B cell (primary cell): ENCODE results near the gene BRIP1. TPM values are rescaled to one million over a fixed set of nuclear protein-coding genes. Genes with fewer than 3 reads are reported as not detected.

ENCODE experiments used
- ATAC-seq: fragments of 200-7000 bp; cut with Tn5 transposase; one replicate; pipeline ENCODE4 v1.10.0; 2021; ENCODE audit warnings: low read depth, mild to moderate bottlenecking, moderate number of reproducible peaks, moderate library complexity
- CTCF ChIA-PET: fragments of 350-600 bp; sonication (Branson Sonifier 250); formaldehyde crosslinking; loops from one replicate; lab custom pipeline; 2021; ENCODE audit warnings: antibody characterized with exemption, inconsistent platforms; lab: Charles Lee
- POLR2A ChIA-PET: fragments of 350-600 bp; sonication (Branson Sonifier 250); formaldehyde crosslinking; loops from one replicate; lab custom pipeline; 2021; ENCODE audit warnings: antibody characterized with exemption; lab: Charles Lee
- DNase-seq: peaks from one replicate; pipeline ENCODE4 v3.0.0; 2013
- H2AFZ ChIP-seq: 2 replicates; pipeline ENCODE4 v1.6.1; 2012; ENCODE audit warnings: mild to moderate bottlenecking, low read depth, low read length; ENCODE audit not compliant: insufficient read depth, poor library complexity, severe bottlenecking
- H3K27ac ChIP-seq, 2 donors: 1 replicate in 1 of 2; 2 replicates in 1 of 2; pipeline ENCODE4 v1.5.1; 2012 to 2013; ENCODE audit warnings: low read length in 2 of 2, mild to moderate bottlenecking in 2 of 2, moderate library complexity in 1 of 2
- H3K27me3 ChIP-seq, 4 experiments: fragments of 200-600 bp in 1 of 4; sonication (generic) in 1 of 4; replicated peaks in 1 of 4; 1 replicate in 2 of 4; 2 replicates in 2 of 4; pipeline versions ENCODE4 v1.6.1 to v1.7.0; 2013 to 2016; ENCODE audit warnings: low read length in 3 of 4, mild to moderate bottlenecking in 2 of 4, mixed read lengths in 1 of 4, moderate library complexity in 1 of 4; ENCODE audit not compliant: insufficient read depth in 4 of 4, control insufficient read depth in 3 of 4; ENCODE audit errors: control extremely low read depth in 1 of 4
- H3K36me3 ChIP-seq, 2 experiments: replicated peaks in 1 of 2; 1 replicate in 1 of 2; 2 replicates in 1 of 2; pipeline versions ENCODE4 v1.6.1 to v1.7.1; 2013; ENCODE audit warnings: low read length in 1 of 2; ENCODE audit not compliant: insufficient read depth in 2 of 2, control insufficient read depth in 1 of 2; ENCODE audit errors: control extremely low read depth in 1 of 2, extremely low read depth in 1 of 2
- H3K4me1 ChIP-seq, 2 donors: fragments of 200-600 bp in 1 of 2; sonication (generic) in 1 of 2; 1 replicate in 1 of 2; 2 replicates in 1 of 2; pipeline versions ENCODE4 v1.5.1 to v1.6.1; 2013 to 2017; ENCODE audit warnings: low read length in 2 of 2; ENCODE audit not compliant: control insufficient read depth in 2 of 2, insufficient read depth in 2 of 2
- H3K4me2 ChIP-seq: replicated peaks from 2 replicates; pipeline ENCODE3; 2012; ENCODE audit warnings: mild to moderate bottlenecking, low read depth, low read length; ENCODE audit not compliant: poor library complexity, severe bottlenecking
- H3K4me3 ChIP-seq, 5 experiments: fragments of 200-600 bp in 1 of 5; sonication (generic) in 1 of 5; 1 replicate in 3 of 5; 2 replicates in 2 of 5; pipeline versions ENCODE4 v1.5.1 to v1.7.0; 2011 to 2016; ENCODE audit warnings: low read length in 4 of 5, mild to moderate bottlenecking in 4 of 5, low read depth in 2 of 5, control low read depth in 1 of 5, moderate library complexity in 1 of 5; ENCODE audit not compliant: insufficient read depth in 1 of 5; ENCODE audit errors: control extremely low read depth in 1 of 5, extremely low read depth in 1 of 5
- H3K79me2 ChIP-seq: fragments of 200-600 bp; sonication (generic); one replicate; pipeline ENCODE4 v1.6.0; 2016; ENCODE audit warnings: low read length; ENCODE audit not compliant: control insufficient read depth, insufficient read depth
- H3K9ac ChIP-seq: fragments of 200-600 bp; sonication (generic); 2 replicates; pipeline ENCODE4 v1.6.1; 2017; ENCODE audit warnings: mild to moderate bottlenecking, low read length, moderate library complexity
- H3K9me3 ChIP-seq, 3 donors: one replicate each; pipeline versions ENCODE4 v1.6.1 to v1.7.1; 2013; ENCODE audit warnings: low read length in 2 of 3; ENCODE audit not compliant: control insufficient read depth in 2 of 3, insufficient read depth in 1 of 3; ENCODE audit errors: control extremely low read depth in 1 of 3
- H4K20me1 ChIP-seq: 2 replicates; pipeline ENCODE4 v1.6.0; 2012; ENCODE audit warnings: mild to moderate bottlenecking, low read length; ENCODE audit not compliant: insufficient read depth, control insufficient read depth, poor library complexity, severe bottlenecking
- H3K27ac Mint-ChIP-seq: one replicate; pipeline ENCODE4 v1.8.0; 2021; ENCODE audit warnings: mixed read lengths
- H3K27me3 Mint-ChIP-seq: one replicate; pipeline ENCODE4 v1.8.0; 2021; ENCODE audit warnings: mixed read lengths
- H3K4me1 Mint-ChIP-seq: one replicate; pipeline ENCODE4 v1.8.0; 2021; ENCODE audit warnings: mixed read lengths
- H3K4me3 Mint-ChIP-seq: one replicate; pipeline ENCODE4 v1.8.0; 2021; ENCODE audit warnings: mixed read lengths
- H3K9me3 Mint-ChIP-seq: one replicate; pipeline ENCODE4 v1.8.0; 2022; ENCODE audit warnings: mixed read lengths; ENCODE audit not compliant: insufficient read depth
- EZH2 ChIP-seq: IDR thresholded peaks from 2 replicates; pipeline ENCODE4 v1.6.1; 2012; ENCODE audit warnings: borderline replicate concordance, low read depth, mild to moderate bottlenecking, moderate library complexity, low read length; ENCODE audit not compliant: insufficient read depth, poor library complexity, severe bottlenecking
- WGBS: methylation state at CpG from one replicate; pipeline ENCODE4 v1.1.5; 2013; ENCODE audit warnings: missing lambda C conversion rate; ENCODE audit not compliant: insufficient coverage; 5-methylcytosine and 5-hydroxymethylcytosine counted together
- intact Hi-C: fragments of 100-400 bp; cut with micrococcal nuclease; formaldehyde crosslinking; loops from one replicate; pipeline ENCODE4 v1.10.0; 2022
- polyA plus RNA-seq: library from polyadenylated mRNA; depleted of rRNA; stranded (reverse); fragments of >200 nt; gene quantifications from 2 replicates; pipeline ENCODE4 v1.2.3, GENCODE V29; 2012
- total RNA-seq, 2 donors: library from RNA; stranded (reverse); fragments of 120-200 nt in 1 of 2; gene quantifications; 1 replicate in 1 of 2; 2 replicates in 1 of 2; pipeline versions ENCODE4 v1.2.3 to v1.2.4, GENCODE V29; 2013 to 2022
- TF ChIP-seq, protein P1 (sequence below): fragments of 200-600 bp; IDR thresholded peaks from one replicate; pipeline ENCODE4 v1.8.0; 2022; ENCODE audit warnings: antibody characterized with exemption, mild to moderate bottlenecking

Gene BRIP1
- total and polyA plus RNA-seq, 2 donors (not counting 1 experiment from before 2014, with no cell fraction given) = 0.89 to 2.4 TPM

DNA sequence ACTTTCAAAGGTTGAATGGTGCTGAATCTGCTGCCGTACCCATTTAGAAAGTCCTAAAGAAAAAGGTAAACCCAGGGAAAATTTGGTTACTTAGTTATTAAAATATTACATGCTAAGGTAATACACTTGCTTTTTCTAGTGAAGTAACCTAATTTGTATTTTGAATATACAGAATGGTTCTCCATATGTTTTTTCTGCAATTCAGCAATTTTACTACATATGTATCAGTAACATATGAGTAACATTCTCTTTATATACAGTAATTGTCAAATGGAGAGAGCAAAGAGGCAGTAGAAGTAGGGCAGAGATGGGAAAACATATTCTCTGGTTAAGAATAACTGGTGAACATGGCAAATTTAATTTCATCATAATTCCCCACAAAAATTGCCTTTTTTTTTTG is 177.2 kb downstream of the BRIP1 start:
- Histone ChIP-seq H3K9me3 (peaks cover 0 to 9% (median under 1%) of the 10 kb centered on the region in 3 donors), H4K20me1 (no peaks in the 10 kb centered on the region), H2AFZ (no peak overlapping the region), H3K4me2 (no peak overlapping the region), H3K36me3 (no peaks in the 10 kb centered on the region), H3K4me1 (no peaks in the 10 kb centered on the region), H3K9ac (no peak overlapping the region), H3K27ac (no peak overlapping the region), H3K4me3 (no peak overlapping the region), H3K79me2 (no peaks in the 10 kb centered on the region), H3K27me3 (no peaks in the 10 kb centered on the region)
- no peaks in the 10 kb centered on the region for H3K4me1 Mint-ChIP-seq
- no peak for DNase-seq
- no peaks in the 10 kb centered on the region for H3K27me3 Mint-ChIP-seq
- ChIA-PET CTCF (no interaction called here), POLR2A (no interaction called here)
- WGBS = no CpG with 5 or more reads among the region's 1 CpG
- TF ChIP-seq, protein P1, sequence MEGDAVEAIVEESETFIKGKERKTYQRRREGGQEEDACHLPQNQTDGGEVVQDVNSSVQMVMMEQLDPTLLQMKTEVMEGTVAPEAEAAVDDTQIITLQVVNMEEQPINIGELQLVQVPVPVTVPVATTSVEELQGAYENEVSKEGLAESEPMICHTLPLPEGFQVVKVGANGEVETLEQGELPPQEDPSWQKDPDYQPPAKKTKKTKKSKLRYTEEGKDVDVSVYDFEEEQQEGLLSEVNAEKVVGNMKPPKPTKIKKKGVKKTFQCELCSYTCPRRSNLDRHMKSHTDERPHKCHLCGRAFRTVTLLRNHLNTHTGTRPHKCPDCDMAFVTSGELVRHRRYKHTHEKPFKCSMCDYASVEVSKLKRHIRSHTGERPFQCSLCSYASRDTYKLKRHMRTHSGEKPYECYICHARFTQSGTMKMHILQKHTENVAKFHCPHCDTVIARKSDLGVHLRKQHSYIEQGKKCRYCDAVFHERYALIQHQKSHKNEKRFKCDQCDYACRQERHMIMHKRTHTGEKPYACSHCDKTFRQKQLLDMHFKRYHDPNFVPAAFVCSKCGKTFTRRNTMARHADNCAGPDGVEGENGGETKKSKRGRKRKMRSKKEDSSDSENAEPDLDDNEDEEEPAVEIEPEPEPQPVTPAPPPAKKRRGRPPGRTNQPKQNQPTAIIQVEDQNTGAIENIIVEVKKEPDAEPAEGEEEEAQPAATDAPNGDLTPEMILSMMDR = no peak
- TF ChIP-seq EZH2 = no peak
- intact Hi-C loops = no loop called here
- no peaks in the 10 kb centered on the region for H3K9me3 Mint-ChIP-seq
- no peak overlapping the region for H3K27ac Mint-ChIP-seq
- H3K4me3 Mint-ChIP-seq = no peak overlapping the region
- ATAC-seq = no peak

DNA sequence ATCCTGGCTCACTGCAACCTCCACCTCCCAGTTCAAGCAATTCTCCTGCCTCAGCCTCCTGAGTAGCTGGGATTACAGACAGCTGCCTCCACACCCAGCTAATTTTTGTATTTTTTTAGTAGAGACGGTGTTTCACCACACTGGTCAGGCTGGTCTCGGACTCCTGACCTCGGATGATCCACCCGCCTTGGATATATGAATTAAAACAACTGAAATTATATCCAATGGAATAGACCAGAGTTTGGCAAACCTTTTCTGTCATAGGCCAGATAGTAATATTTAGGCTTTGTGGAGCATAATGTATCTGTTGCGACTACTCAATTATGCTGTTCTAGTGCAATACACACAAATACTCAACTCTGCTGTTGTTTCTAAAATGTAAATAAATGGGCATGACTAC is 178.5 kb downstream of the BRIP1 start:
- intact Hi-C loops = no loop called here
- H3K4me3 Mint-ChIP-seq = no peak overlapping the region

More for the DNA sequence above, 178.5 kb downstream of the BRIP1 start:
- TF ChIP-seq, protein P1 = no peak
- H3K9ac ChIP-seq = no peak overlapping the region
- WGBS = no CpG with 5 or more reads among the region's 5 CpGs
- H3K27ac ChIP-seq = no peak overlapping the region
- H3K4me2 ChIP-seq = no peak overlapping the region
- Mint-ChIP-seq H3K9me3 (no peaks in the 10 kb centered on the region), H3K4me1 (no peaks in the 10 kb centered on the region), H3K27me3 (no peaks in the 10 kb centered on the region), H3K27ac (no peak overlapping the region)
- H3K4me3 ChIP-seq = no peak overlapping the region
- no peak for ATAC-seq
- ChIA-PET CTCF (no interaction called here), POLR2A (no interaction called here)
- H3K36me3 ChIP-seq = no peaks in the 10 kb centered on the region
- H4K20me1 ChIP-seq = no peaks in the 10 kb centered on the region
- H3K4me1 ChIP-seq = no peaks in the 10 kb centered on the region
- H3K79me2 ChIP-seq = no peaks in the 10 kb centered on the region
- no peak overlapping the region for H2AFZ ChIP-seq
- H3K27me3 ChIP-seq = no peaks in the 10 kb centered on the region
- no peak for DNase-seq
- peaks cover 0 to 9% (median 0%) of the 10 kb centered on the region in 3 donors for H3K9me3 ChIP-seq
